CD14-positive monocyte (primary cell): ENCODE data around the gene SETD4. TPM values are rescaled to one million over a fixed set of nuclear protein-coding genes. Genes with fewer than 3 reads are reported as not detected.

Experiments
- DNase-seq, 3 donors: peaks; one replicate each; pipeline ENCODE4 v3.0.0-alpha.2; 2011 to 2022
- H2AFZ ChIP-seq: 2 replicates; pipeline ENCODE4 v1.6.0; 2012; ENCODE audit warnings: mild to moderate bottlenecking, low read depth, low read length, inconsistent platforms; ENCODE audit not compliant: insufficient read depth, poor library complexity, severe bottlenecking
- H3K27ac ChIP-seq, 2 donors: 1 replicate in 1 of 2; 2 replicates in 1 of 2; pipeline ENCODE4 v1.5.1; 2012 to 2013; ENCODE audit warnings: low read length in 2 of 2, control low read depth in 1 of 2, inconsistent platforms in 1 of 2, low read depth in 1 of 2, mild to moderate bottlenecking in 1 of 2
- H3K27me3 ChIP-seq, 2 donors: one replicate each; pipeline versions ENCODE4 v1.6.0 to v1.6.1; 2011 to 2013; ENCODE audit warnings: low read length in 2 of 2; ENCODE audit not compliant: control insufficient read depth in 2 of 2, insufficient read depth in 2 of 2
- H3K36me3 ChIP-seq, 2 donors: replicated peaks in 1 of 2; 1 replicate in 1 of 2; 2 replicates in 1 of 2; pipeline versions ENCODE4 v1.5.1 to v1.6.1; 2012 to 2013; ENCODE audit warnings: low read length in 2 of 2, control low read depth in 1 of 2, inconsistent platforms in 1 of 2, mild to moderate bottlenecking in 1 of 2; ENCODE audit not compliant: insufficient read depth in 2 of 2, control insufficient read depth in 1 of 2
- H3K4me1 ChIP-seq, 2 donors: 1 replicate in 1 of 2; 2 replicates in 1 of 2; pipeline versions ENCODE4 v1.5.1 to v1.6.1; 2012 to 2013; ENCODE audit warnings: low read length in 2 of 2, control low read depth in 1 of 2, inconsistent platforms in 1 of 2, mild to moderate bottlenecking in 1 of 2, moderate library complexity in 1 of 2; ENCODE audit not compliant: insufficient read depth in 2 of 2, control insufficient read depth in 1 of 2
- H3K4me2 ChIP-seq: replicated peaks from 2 replicates; pipeline ENCODE3; 2012; ENCODE audit warnings: low read length, moderate library complexity, mild to moderate bottlenecking; ENCODE audit not compliant: poor library complexity, severe bottlenecking; ENCODE audit errors: extremely low read depth
- H3K4me3 ChIP-seq, 3 experiments: fragments of 200-600 bp in 1 of 3; sonication (generic) in 1 of 3; replicated peaks in 1 of 3; 1 replicate in 2 of 3; 2 replicates in 1 of 3; pipeline ENCODE4 v1.5.1; 2011 to 2013; ENCODE audit warnings: low read length in 3 of 3, mild to moderate bottlenecking in 3 of 3, control low read depth in 2 of 3, low read depth in 2 of 3, inconsistent platforms in 1 of 3, moderate library complexity in 1 of 3
- H3K79me2 ChIP-seq: 2 replicates; pipeline ENCODE4 v1.6.0; 2012; ENCODE audit warnings: mild to moderate bottlenecking, control low read depth, inconsistent platforms, low read length, moderate library complexity; ENCODE audit not compliant: insufficient read depth
- H3K9ac ChIP-seq: 2 replicates; pipeline ENCODE4 v1.6.0; 2017; ENCODE audit warnings: low read length, mild to moderate bottlenecking; ENCODE audit not compliant: insufficient read depth, poor library complexity, severe bottlenecking
- H3K9me3 ChIP-seq, 2 donors: replicated peaks in 1 of 2; 1 replicate in 1 of 2; 2 replicates in 1 of 2; pipeline versions ENCODE4 v1.5.1 to v1.6.1; 2012 to 2013; ENCODE audit warnings: low read length in 2 of 2, control low read depth in 1 of 2; ENCODE audit not compliant: control insufficient read depth in 1 of 2, insufficient read depth in 1 of 2
- H4K20me1 ChIP-seq: 2 replicates; pipeline ENCODE4 v1.6.0; 2012; ENCODE audit warnings: mild to moderate bottlenecking, low read length, control low read depth, moderate library complexity; ENCODE audit not compliant: insufficient read depth
- H3K27ac Mint-ChIP-seq, 7 donors: one replicate each; pipeline ENCODE4 v1.8.0; 2020; ENCODE audit warnings: mild to moderate bottlenecking in 7 of 7, mixed read lengths in 7 of 7, moderate library complexity in 6 of 7, inconsistent platforms in 2 of 7
- H3K27me3 Mint-ChIP-seq, 3 donors: one replicate each; pipeline ENCODE4 v1.8.0; 2021 to 2022; ENCODE audit warnings: low read depth in 3 of 3, mild to moderate bottlenecking in 3 of 3, mixed read lengths in 3 of 3, moderate library complexity in 3 of 3, inconsistent platforms in 1 of 3
- H3K36me3 Mint-ChIP-seq, 2 donors: one replicate each; pipeline ENCODE4 v1.8.0; 2020; ENCODE audit warnings: mixed read lengths in 2 of 2, inconsistent platforms in 1 of 2, mild to moderate bottlenecking in 1 of 2
- H3K4me1 Mint-ChIP-seq: one replicate; pipeline ENCODE4 v1.8.0; 2020; ENCODE audit warnings: mild to moderate bottlenecking, mixed read lengths
- H3K4me3 Mint-ChIP-seq, 2 donors: one replicate each; pipeline ENCODE4 v1.8.0; 2020; ENCODE audit warnings: mild to moderate bottlenecking in 2 of 2, mixed read lengths in 2 of 2, moderate library complexity in 1 of 2
- H3K9me3 Mint-ChIP-seq, 7 donors: one replicate each; pipeline ENCODE4 v1.8.0; 2020 to 2022; ENCODE audit warnings: mixed read lengths in 7 of 7, mild to moderate bottlenecking in 6 of 7, moderate library complexity in 6 of 7, inconsistent platforms in 2 of 7
- CTCF ChIP-seq: fragments of 200-600 bp; IDR thresholded peaks from one replicate; pipeline ENCODE4 v1.8.0; 2022; ENCODE audit warnings: antibody characterized with exemption, mild to moderate bottlenecking
- WGBS: methylation state at CpG from one replicate; pipeline ENCODE4 v1.1.5; 2013; ENCODE audit warnings: missing lambda C conversion rate; ENCODE audit not compliant: insufficient coverage; 5-methylcytosine and 5-hydroxymethylcytosine counted together
- intact Hi-C, 2 donors: fragments of 100-400 bp; cut with micrococcal nuclease; formaldehyde crosslinking; loops; one replicate each; pipeline versions ENCODE4 v1.15.0 to v1.15.1; 2023
- polyA plus RNA-seq, 3 donors: library from polyadenylated mRNA; depleted of rRNA in 1 of 3; unstranded in 2 of 3; stranded (reverse) in 1 of 3; fragments of 300-500 nt in 2 of 3; fragments of >200 nt in 1 of 3; fragmentation: Illumina TruSeq in 2 of 3; gene quantifications; 1 replicate in 2 of 3; 2 replicates in 1 of 3; pipeline ENCODE4 v1.2.3, GENCODE V29; 2012 to 2021

SETD4 gene
- polyA plus RNA-seq, 3 donors, result 4.1 to 10.8 (median 4.3) TPM

- no peak overlapping the region for H3K27ac ChIP-seq
- no peak for DNase-seq
- H3K4me1 ChIP-seq, result peaks cover 9 to 13% of the 10 kb centered on the region in 2 donors
- no peak overlapping the region for H3K4me3 ChIP-seq
- H3K27me3 Mint-ChIP-seq, result no peaks in the 10 kb centered on the region
- TF ChIP-seq CTCF, result no peak
- peaks cover 0 to 2% (median 0%) of the 10 kb centered on the region in 7 donors for H3K9me3 Mint-ChIP-seq
- H3K27me3 ChIP-seq, result no peaks in the 10 kb centered on the region
- peaks cover 50 to 79% of the 10 kb centered on the region in 2 donors for H3K36me3 ChIP-seq
- no peak overlapping the region for H3K4me3 Mint-ChIP-seq
- peaks cover 64 to 74% of the 10 kb centered on the region in 2 donors for H3K36me3 Mint-ChIP-seq
- no peak overlapping the region for H2AFZ ChIP-seq
- WGBS, result 84% methylated on average over 3 of the region's 3 CpGs
- H3K4me1 Mint-ChIP-seq, result peaks cover 10% of the 10 kb centered on the region
- H3K4me2 ChIP-seq, result no peak overlapping the region
- H3K9ac ChIP-seq, result no peak overlapping the region
- intact Hi-C loops, result no loop called here
- no peaks in the 10 kb centered on the region for H4K20me1 ChIP-seq
- H3K27ac Mint-ChIP-seq, result no peak overlapping the region
- H3K79me2 ChIP-seq, result peaks cover 5% of the 10 kb centered on the region
- H3K9me3 ChIP-seq, result no peaks in the 10 kb centered on the region
Measured at GRCh38 chr21:36055551-36055950, 4.8 kb downstream of the SETD4 start.

DNA sequence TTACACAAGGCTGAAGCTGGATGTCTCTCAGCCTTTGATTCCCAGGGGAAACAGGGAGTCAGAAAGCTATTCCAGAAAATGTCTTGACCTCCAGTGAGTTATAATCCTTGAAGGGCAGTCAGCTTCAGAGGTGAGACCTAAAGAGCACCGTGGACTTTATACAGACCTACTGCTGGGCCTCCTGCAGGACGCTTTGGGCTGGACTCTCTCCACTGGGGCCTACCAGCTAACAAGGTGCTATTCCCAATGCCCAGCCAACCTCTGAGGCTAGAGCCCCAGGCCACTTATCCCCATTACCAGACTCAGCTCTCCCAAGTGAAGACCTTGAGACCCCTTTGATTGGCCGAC lies 6.6 kb downstream of the SETD4 start:
- H3K4me3 Mint-ChIP-seq, result no peak overlapping the region
- WGBS, result 97% methylated on average over 3 of the region's 3 CpGs
- intact Hi-C loops, result no loop called here
- H3K9me3 Mint-ChIP-seq, result peaks cover 0 to 2% (median 0%) of the 10 kb centered on the region in 7 donors
- H3K4me2 ChIP-seq, result no peak overlapping the region
- no peak for TF ChIP-seq CTCF
- H4K20me1 ChIP-seq, result no peaks in the 10 kb centered on the region
- peaks cover 5% of the 10 kb centered on the region for H3K4me1 Mint-ChIP-seq
- H3K27ac Mint-ChIP-seq, result no peak overlapping the region
- no peak for DNase-seq
- no peaks in the 10 kb centered on the region for H3K27me3 ChIP-seq
- H3K4me3 ChIP-seq, result no peak overlapping the region
- H3K27ac ChIP-seq, result no peak overlapping the region
- H3K9me3 ChIP-seq, result no peaks in the 10 kb centered on the region
- H3K4me1 ChIP-seq, result no peaks in the 10 kb centered on the region
- peaks cover 77 to 92% of the 10 kb centered on the region in 2 donors for H3K36me3 Mint-ChIP-seq
- peaks cover 59 to 96% of the 10 kb centered on the region in 2 donors for H3K36me3 ChIP-seq
- H3K9ac ChIP-seq, result no peak overlapping the region
- H2AFZ ChIP-seq, result no peak overlapping the region
- peaks cover 5% of the 10 kb centered on the region for H3K79me2 ChIP-seq
- H3K27me3 Mint-ChIP-seq, result no peaks in the 10 kb centered on the region
